H9 (cell line): Measurements from ENCODE around the gene THSD4. TPM values are rescaled to one million over a fixed set of nuclear protein-coding genes. Genes with fewer than 3 reads are reported as not detected.

Experiments used
- DNase-seq: peaks from one replicate; pipeline ENCODE4 v3.0.0-alpha.2; 2017
- H2AFZ ChIP-seq: one replicate; pipeline ENCODE4 v1.6.1; 2013; ENCODE audit warnings: mild to moderate bottlenecking, low read length, control low read depth, moderate library complexity
- H2AK5ac ChIP-seq: 2 replicates; pipeline ENCODE4 v1.6.1; 2013; ENCODE audit warnings: low read length, control low read depth, mixed read lengths; ENCODE audit not compliant: insufficient read length
- H2BK120ac ChIP-seq: one replicate; pipeline ENCODE4 v1.6.1; 2013; ENCODE audit warnings: low read depth, mild to moderate bottlenecking, low read length, control low read depth, inconsistent platforms; ENCODE audit not compliant: poor library complexity, severe bottlenecking
- H2BK12ac ChIP-seq: 2 replicates; pipeline ENCODE4 v1.6.1; 2013; ENCODE audit warnings: low read length, control low read depth, mixed read lengths, low read depth; ENCODE audit not compliant: insufficient read length
- H2BK15ac ChIP-seq: 2 replicates; pipeline ENCODE4 v1.6.1; 2013; ENCODE audit warnings: low read depth, low read length, control low read depth
- H2BK20ac ChIP-seq: one replicate; pipeline ENCODE4 v1.6.1; 2013; ENCODE audit warnings: low read depth, mild to moderate bottlenecking, low read length, control low read depth, inconsistent platforms; ENCODE audit not compliant: poor library complexity, severe bottlenecking
- H2BK5ac ChIP-seq: 2 replicates; pipeline ENCODE4 v1.6.1; 2013; ENCODE audit warnings: low read length, control low read depth, mixed read lengths; ENCODE audit not compliant: insufficient read length
- H3K14ac ChIP-seq: 2 replicates; pipeline ENCODE4 v1.6.1; 2013; ENCODE audit warnings: low read length, control low read depth; ENCODE audit not compliant: insufficient read depth
- H3K18ac ChIP-seq: 2 replicates; pipeline ENCODE4 v1.6.1; 2013; ENCODE audit warnings: low read depth, mild to moderate bottlenecking, mixed read lengths, low read length, control low read depth; ENCODE audit not compliant: insufficient read length
- H3K23ac ChIP-seq: 2 replicates; pipeline ENCODE4 v1.6.1; 2013; ENCODE audit warnings: low read length, control low read depth, mixed read lengths, low read depth; ENCODE audit not compliant: insufficient read length
- H3K23me2 ChIP-seq: 2 replicates; pipeline ENCODE4 v1.6.1; 2013; ENCODE audit warnings: low read depth, mild to moderate bottlenecking, mixed read lengths, low read length, control low read depth; ENCODE audit not compliant: insufficient read length, poor library complexity, severe bottlenecking
- H3K27ac ChIP-seq: 2 replicates; pipeline ENCODE4 v1.5.1; 2013; ENCODE audit warnings: low read length, control low read depth, mixed read lengths, low read depth; ENCODE audit not compliant: insufficient read length
- H3K27me3 ChIP-seq: 2 replicates; pipeline ENCODE4 v1.6.1; 2013; ENCODE audit warnings: low read length, control low read depth, inconsistent platforms; ENCODE audit not compliant: insufficient read depth
- H3K4ac ChIP-seq: 2 replicates; pipeline ENCODE4 v1.6.1; 2013; ENCODE audit warnings: low read depth, mild to moderate bottlenecking, control low read depth, inconsistent platforms, low read length, moderate library complexity
- H3K4me1 ChIP-seq: 2 replicates; pipeline ENCODE4 v1.6.1; 2013; ENCODE audit warnings: low read length, control low read depth, inconsistent platforms; ENCODE audit not compliant: insufficient read depth
- H3K4me2 ChIP-seq: 2 replicates; pipeline ENCODE4 v1.6.1; 2013; ENCODE audit warnings: low read length, control low read depth, mixed read lengths; ENCODE audit not compliant: insufficient read length, insufficient read depth
- H3K56ac ChIP-seq: 2 replicates; pipeline ENCODE4 v1.6.1; 2013; ENCODE audit warnings: low read depth, mild to moderate bottlenecking, mixed read lengths, low read length, control low read depth; ENCODE audit not compliant: insufficient read length
- H3K79me1 ChIP-seq: 2 replicates; pipeline ENCODE4 v1.6.1; 2013; ENCODE audit warnings: low read depth, mild to moderate bottlenecking, moderate library complexity, low read length, control low read depth, inconsistent platforms; ENCODE audit not compliant: insufficient read depth, poor library complexity, severe bottlenecking
- H3K79me2 ChIP-seq: 2 replicates; pipeline ENCODE4 v1.6.1; 2013; ENCODE audit warnings: low read length, control low read depth, inconsistent platforms; ENCODE audit not compliant: insufficient read depth
- H3K9ac ChIP-seq: 2 replicates; pipeline ENCODE4 v1.6.1; 2013; ENCODE audit warnings: low read length, control low read depth, mixed read lengths; ENCODE audit not compliant: insufficient read length; ENCODE audit errors: extremely low read depth
- H3K9me3 ChIP-seq: one replicate; pipeline ENCODE4 v1.6.1; 2013; ENCODE audit warnings: low read depth, low read length, inconsistent platforms; ENCODE audit not compliant: control insufficient read depth
- H3T11ph ChIP-seq: one replicate; pipeline ENCODE4 v1.6.1; 2013; ENCODE audit warnings: mild to moderate bottlenecking, low read length, control low read depth, inconsistent platforms
- H4K20me1 ChIP-seq: one replicate; pipeline ENCODE4 v1.6.1; 2013; ENCODE audit not compliant: control insufficient read depth, insufficient read length, insufficient read depth
- H4K5ac ChIP-seq: 2 replicates; pipeline ENCODE4 v1.6.1; 2013; ENCODE audit warnings: low read depth, mild to moderate bottlenecking, mixed read lengths, low read length, control low read depth; ENCODE audit not compliant: insufficient read length
- H4K8ac ChIP-seq: replicated peaks from 2 replicates; pipeline ENCODE4 v1.6.1; 2013; ENCODE audit warnings: low read length, control low read depth, mixed read lengths, low read depth; ENCODE audit not compliant: insufficient read length
- H4K91ac ChIP-seq: 2 replicates; pipeline ENCODE4 v1.6.1; 2013; ENCODE audit warnings: low read depth, mild to moderate bottlenecking, moderate library complexity, mixed read lengths, low read length, control low read depth; ENCODE audit not compliant: insufficient read length
- H3K27ac Mint-ChIP-seq, 3 experiments: 2 replicates in 2 of 3; 3 replicates in 1 of 3; pipeline ENCODE4 v1.8.0; 2020 to 2021; ENCODE audit warnings: mixed read lengths in 3 of 3, mild to moderate bottlenecking in 1 of 3, moderate library complexity in 1 of 3
- H3K27me3 Mint-ChIP-seq: 2 replicates; pipeline ENCODE4 v1.8.0; 2021; ENCODE audit warnings: low read depth, mild to moderate bottlenecking, moderate library complexity, mixed read lengths
- H3K36me3 Mint-ChIP-seq, 3 experiments: 2 replicates in 2 of 3; 3 replicates in 1 of 3; pipeline ENCODE4 v1.8.0; 2020 to 2021; ENCODE audit warnings: low read depth in 3 of 3, mixed read lengths in 3 of 3; ENCODE audit not compliant: insufficient read depth in 1 of 3
- H3K4me1 Mint-ChIP-seq, 2 experiments: 2 replicates each; pipeline ENCODE4 v1.8.0; 2020; ENCODE audit warnings: mixed read lengths in 2 of 2
- H3K4me3 Mint-ChIP-seq, 2 experiments: 2 replicates in 1 of 2; 3 replicates in 1 of 2; pipeline ENCODE4 v1.8.0; 2020 to 2021; ENCODE audit warnings: mild to moderate bottlenecking in 2 of 2, mixed read lengths in 2 of 2, moderate library complexity in 1 of 2
- H3K9me3 Mint-ChIP-seq, 2 experiments: 2 replicates in 1 of 2; 3 replicates in 1 of 2; pipeline ENCODE4 v1.8.0; 2020; ENCODE audit warnings: mild to moderate bottlenecking in 2 of 2, mixed read lengths in 2 of 2, moderate library complexity in 1 of 2
- CTCF ChIP-seq: fragments of 200-600 bp; sonication (generic); conservative IDR thresholded peaks from 3 replicates; pipeline ENCODE4 v1.8.0; 2021; ENCODE audit warnings: antibody characterized with exemption, mild to moderate bottlenecking
- WGBS: extraction: QIAGEN DNeasy Blood & Tissue Kit; methylation state at CpG from one replicate; pipeline ENCODE4 v1.1.7; 2013; ENCODE audit warnings: missing lambda C conversion rate, low lambda C conversion rate, mixed read lengths; ENCODE audit not compliant: insufficient read length; ENCODE audit errors: extremely low coverage; 5-methylcytosine and 5-hydroxymethylcytosine counted together
- total RNA-seq: library from RNA; stranded (reverse); gene quantifications from 2 replicates; pipeline ENCODE4 v1.2.1, GENCODE V29; 2021

Gene THSD4
- total RNA-seq, 1 experiment from 2014 or later: 5.5 TPM

GRCh38 chr15:71449956-71450355 is 334.7 kb downstream of the THSD4 start:
- no peak overlapping the region for H3K23ac ChIP-seq
- H2BK5ac ChIP-seq: no peak overlapping the region
- H2BK20ac ChIP-seq: no peak overlapping the region
- Mint-ChIP-seq H3K36me3 (no peaks in the 10 kb centered on the region), H3K4me1 (peaks cover 13 to 20% of the 10 kb centered on the region in 2 experiments), H3K27me3 (no peaks in the 10 kb centered on the region), H3K4me3 (no peak overlapping the region), H3K9me3 (no peaks in the 10 kb centered on the region), H3K27ac (no peak overlapping the region)
- no peak for DNase-seq
- H3K18ac ChIP-seq: no peak overlapping the region
- no peak overlapping the region for H3K4me2 ChIP-seq
- no peak overlapping the region for H2AFZ ChIP-seq
- H3K4me1 ChIP-seq: no peaks in the 10 kb centered on the region
- whole genome bisulfite sequencing: no CpG with 5 or more reads among the region's 5 CpGs
- no peak overlapping the region for H2BK120ac ChIP-seq
- no peaks in the 10 kb centered on the region for H3K79me2 ChIP-seq
- no peak overlapping the region for H3T11ph ChIP-seq
- no peak for TF ChIP-seq CTCF
- H3K4ac ChIP-seq: no peak overlapping the region
- H3K56ac ChIP-seq: no peak overlapping the region
- H4K8ac ChIP-seq: no peak overlapping the region
- H3K23me2 ChIP-seq: no peaks in the 10 kb centered on the region
- no peak overlapping the region for H3K14ac ChIP-seq
- no peak overlapping the region for H2BK12ac ChIP-seq
- no peak overlapping the region for H4K5ac ChIP-seq
- H2AK5ac ChIP-seq: no peak overlapping the region
- H3K27ac ChIP-seq: no peak overlapping the region
- H3K27me3 ChIP-seq: no peaks in the 10 kb centered on the region
- H2BK15ac ChIP-seq: no peak overlapping the region
- H3K9me3 ChIP-seq: no peaks in the 10 kb centered on the region
- no peaks in the 10 kb centered on the region for H3K79me1 ChIP-seq
- H4K91ac ChIP-seq: no peak overlapping the region
- no peaks in the 10 kb centered on the region for H4K20me1 ChIP-seq
- H3K9ac ChIP-seq: no peak overlapping the region
